SK-N-SH (cell line): ENCODE measurements around the gene COQ10B. TPM values are rescaled to one million over a fixed set of nuclear protein-coding genes. Genes with fewer than 3 reads are reported as not detected.

Experiments used
- CTCF ChIA-PET: fragments of 300-600, 350-600 bp; formaldehyde crosslinking; extraction: SDS; loops from one replicate; lab custom pipeline; 2021; lab: Yijun Ruan, JAX
- POLR2A ChIA-PET: fragments of 350-600 bp; sonication (Branson Sonifier 250); formaldehyde crosslinking; extraction: SDS; loops from one replicate; lab custom pipeline; 2020; ENCODE audit warnings: antibody characterized with exemption, inconsistent platforms; lab: Yijun Ruan, JAX
- DNase-seq: peaks from one replicate; pipeline ENCODE4 v3.0.0; 2012
- H2AFZ ChIP-seq: fragments of 200-600 bp; sonication (generic); 2 replicates; pipeline ENCODE4 v1.8.1; 2016; ENCODE audit warnings: antibody characterized with exemption, mild to moderate bottlenecking, low read depth
- H3F3A ChIP-seq: fragments of 200-600 bp; sonication (generic); replicated peaks from 2 replicates; pipeline ENCODE3; 2016; ENCODE audit warnings: antibody characterized with exemption, mild to moderate bottlenecking; ENCODE audit not compliant: insufficient read depth
- H3K27ac ChIP-seq, 2 experiments: fragments of 200-500 bp in 1 of 2; fragments of 200-600 bp in 1 of 2; sonication (Bioruptor generic) in 1 of 2; sonication (generic), shearing (Covaris generic) in 1 of 2; 2 replicates each; pipeline versions ENCODE4 v1.5.1 to v1.6.1; 2014 to 2016; ENCODE audit warnings: low read depth in 2 of 2, inconsistent platforms in 1 of 2, low read length in 1 of 2, mild to moderate bottlenecking in 1 of 2, mixed read lengths in 1 of 2
- H3K27me3 ChIP-seq: fragments of 200-600 bp; sonication (generic), shearing (Covaris generic); 2 replicates; pipeline ENCODE4 v1.6.1; 2016; ENCODE audit warnings: mixed run types; ENCODE audit not compliant: insufficient read depth
- H3K36me3 ChIP-seq, 2 experiments: fragments of 200-500 bp in 1 of 2; fragments of 200-600 bp in 1 of 2; sonication (Bioruptor generic) in 1 of 2; sonication (generic) in 1 of 2; replicated peaks in 1 of 2; 2 replicates each; pipeline versions ENCODE3 to v1.5.1; 2014 to 2016; ENCODE audit warnings: low read length in 1 of 2, mild to moderate bottlenecking in 1 of 2; ENCODE audit not compliant: insufficient read depth in 2 of 2, control insufficient read depth in 1 of 2
- H3K4me1 ChIP-seq, 2 experiments: fragments of 200-500 bp in 1 of 2; fragments of 200-600 bp in 1 of 2; sonication (Bioruptor generic) in 1 of 2; sonication (generic), shearing (Covaris generic) in 1 of 2; 2 replicates each; pipeline versions ENCODE4 v1.5.1 to v1.6.1; 2014 to 2016; ENCODE audit warnings: low read depth in 1 of 2, low read length in 1 of 2, mixed run types in 1 of 2; ENCODE audit not compliant: insufficient read depth in 2 of 2, control insufficient read depth in 1 of 2
- H3K4me2 ChIP-seq: fragments of 200-600 bp; sonication (generic), shearing (Covaris generic); 2 replicates; pipeline ENCODE4 v1.6.1; 2017; ENCODE audit warnings: mixed run types
- H3K4me3 ChIP-seq, 2 experiments: fragments of 200-500 bp in 1 of 2; fragments of 200-600 bp in 1 of 2; sonication (Bioruptor generic) in 1 of 2; sonication (generic), shearing (Covaris generic) in 1 of 2; 2 replicates each; pipeline versions ENCODE4 v1.5.1 to v1.8.1; 2014 to 2016; ENCODE audit warnings: low read depth in 2 of 2, inconsistent platforms in 1 of 2, low read length in 1 of 2, mild to moderate bottlenecking in 1 of 2, mixed read lengths in 1 of 2, moderate library complexity in 1 of 2
- H3K79me2 ChIP-seq: fragments of 200-600 bp; sonication (generic); 2 replicates; pipeline ENCODE4 v1.8.1; 2017; ENCODE audit warnings: mild to moderate bottlenecking; ENCODE audit not compliant: insufficient read depth
- H3K9ac ChIP-seq: fragments of 200-600 bp; sonication (generic); 2 replicates; pipeline ENCODE4 v1.6.1; 2017; ENCODE audit warnings: mixed run types
- H3K9me2 ChIP-seq: fragments of 200-600 bp; sonication (generic); 2 replicates; pipeline ENCODE4 v1.6.1; 2017; ENCODE audit warnings: mixed run types
- H3K9me3 ChIP-seq: fragments of 200-600 bp; sonication (generic); 2 replicates; pipeline ENCODE4 v1.6.1; 2017; ENCODE audit warnings: mixed run types, mild to moderate bottlenecking, moderate library complexity
- H4K20me1 ChIP-seq: fragments of 200-600 bp; sonication (generic); 2 replicates; pipeline ENCODE4 v1.6.1; 2017; ENCODE audit warnings: mild to moderate bottlenecking, mixed run types; ENCODE audit not compliant: insufficient read depth
- ELF1 ChIP-seq: IDR thresholded peaks from 2 replicates; pipeline ENCODE4 v1.4.0; 2012
- EP300 ChIP-seq, 2 experiments: IDR thresholded peaks; 2 replicates each; pipeline versions ENCODE4 v1.4.0 to v1.6.1; 2012; ENCODE audit warnings: borderline replicate concordance in 1 of 2, low read depth in 1 of 2, low read length in 1 of 2
- EZH2phosphoT487 ChIP-seq: fragments of 200-600 bp; sonication (generic); IDR thresholded peaks from 2 replicates; pipeline ENCODE4 v1.6.1; 2017; ENCODE audit warnings: low read depth, mixed run types, mild to moderate bottlenecking, antibody characterized with exemption, moderate library complexity, borderline replicate concordance
- FOSL2 ChIP-seq: IDR thresholded peaks from 2 replicates; pipeline ENCODE4 v1.4.0; 2012; ENCODE audit warnings: low read depth, mild to moderate bottlenecking, moderate library complexity, borderline replicate concordance
- FOXJ3 ChIP-seq: sonication (generic); formaldehyde crosslinking; IDR thresholded peaks from 2 replicates; pipeline ENCODE4 v1.5.1; 2020; ENCODE audit warnings: mild to moderate bottlenecking, missing genetic modification reagents
- FOXM1 ChIP-seq: IDR thresholded peaks from 2 replicates; pipeline ENCODE4 v1.4.0; 2012; ENCODE audit warnings: low read depth, mild to moderate bottlenecking
- JUND ChIP-seq: IDR thresholded peaks from 2 replicates; pipeline ENCODE4 v1.4.0; 2012
- MEF2A ChIP-seq: IDR thresholded peaks from 2 replicates; pipeline ENCODE4 v1.4.0; 2012; ENCODE audit warnings: low read depth, borderline replicate concordance
- MXI1 ChIP-seq: IDR thresholded peaks from 2 replicates; pipeline ENCODE4 v1.6.1; 2012; ENCODE audit warnings: mild to moderate bottlenecking, low read depth, low read length, improper control_type of control experiment
- NFIC ChIP-seq: IDR thresholded peaks from 2 replicates; pipeline ENCODE4 v1.4.0; 2012; ENCODE audit warnings: borderline replicate concordance
- NRF1 ChIP-seq: IDR thresholded peaks from 2 replicates; pipeline ENCODE4 v1.6.1; 2012; ENCODE audit warnings: low read depth, mild to moderate bottlenecking, low read length
- RAD21 ChIP-seq: IDR thresholded peaks from 2 replicates; pipeline ENCODE4 v1.6.1; 2012; ENCODE audit warnings: mild to moderate bottlenecking, low read length
- RCOR1 ChIP-seq: fragments of 150-350 bp; IDR thresholded peaks from 2 replicates; pipeline ENCODE4 v1.6.1; 2017; ENCODE audit warnings: antibody characterized with exemption, low read length
- SIN3A ChIP-seq: IDR thresholded peaks from 2 replicates; pipeline ENCODE4 v1.6.1; 2012; ENCODE audit warnings: low read depth, mild to moderate bottlenecking, low read length, moderate library complexity, borderline replicate concordance
- TEAD4 ChIP-seq: IDR thresholded peaks from 2 replicates; pipeline ENCODE4 v1.4.0; 2012; ENCODE audit warnings: mild to moderate bottlenecking, borderline replicate concordance; ENCODE audit not compliant: insufficient read depth
- WGBS: methylation state at CpG from one replicate; pipeline ENCODE4 v1.1.6; 2017; ENCODE audit warnings: low lambda C conversion rate; 5-methylcytosine and 5-hydroxymethylcytosine counted together
- polyA plus RNA-seq, 3 experiments: library from polyadenylated mRNA; depleted of rRNA; stranded (reverse); fragments of >200 nt; gene quantifications; 2 replicates each; pipeline ENCODE4 v1.2.3, GENCODE V29; 2012
- TF ChIP-seq, protein P1 (sequence below): IDR thresholded peaks from 2 replicates; pipeline ENCODE4 v1.4.0; 2012; ENCODE audit warnings: low read depth, borderline replicate concordance
- TF ChIP-seq, protein P2 (sequence below): IDR thresholded peaks from 2 replicates; pipeline ENCODE4; 2012
- TF ChIP-seq, protein P3 (sequence below): IDR thresholded peaks from 2 replicates; pipeline ENCODE4 v1.4.0; 2012; ENCODE audit warnings: low read depth
- TF ChIP-seq, protein P4 (sequence below): IDR thresholded peaks from 2 replicates; pipeline ENCODE4 v1.4.0; 2012; ENCODE audit warnings: low read depth, borderline replicate concordance

Gene COQ10B
- polyA plus RNA-seq, 1 of the 3 experiments (the other 2 are of a cell fraction) = 3.6 TPM

DNA sequence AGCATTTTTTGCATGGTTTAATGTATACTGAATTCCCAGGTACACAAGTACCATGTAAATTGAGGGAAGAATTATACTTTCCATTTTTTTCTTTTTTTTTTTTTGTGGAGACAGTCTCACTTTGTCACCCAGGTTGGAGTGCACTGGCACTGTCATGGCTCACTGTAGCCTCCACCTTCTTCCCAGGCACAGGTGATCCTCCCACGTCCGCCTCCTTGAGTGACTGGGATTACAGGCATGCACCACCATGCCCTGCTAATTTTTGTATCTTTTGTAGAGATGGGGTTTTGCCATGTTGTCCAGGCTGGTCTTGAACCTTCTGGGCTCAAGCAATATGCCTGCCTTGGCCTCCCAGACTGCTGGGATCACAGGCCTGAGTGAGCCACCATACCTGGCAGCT, 50.6 kb downstream of the COQ10B start:
- H3K27me3 ChIP-seq = no peaks in the 10 kb centered on the region
- peaks cover 50% of the 10 kb centered on the region for H3K79me2 ChIP-seq
- H3K9me2 ChIP-seq = no peaks in the 10 kb centered on the region
- ChIA-PET CTCF (interaction anchor here (2.3 kb wide), 1 partner anchor 11 kb away, joined by 6 read pairs; no protein-coding TSS in a partner anchor), POLR2A (no interaction called here)
- no peak for TF ChIP-seq EP300 (IDR thresholded peaks at IDR 0.05; ENCODE audit: borderline replicate concordance in 1 of 2, low read depth in 1 of 2, low read length in 1 of 2)
- TF ChIP-seq MEF2A = no peak
- TF ChIP-seq TEAD4 = no peak
- no peak for TF ChIP-seq MXI1
- no peak for TF ChIP-seq NFIC
- TF ChIP-seq ELF1 = no peak
- TF ChIP-seq EZH2phosphoT487 = no peak
- TF ChIP-seq RAD21 = no peak
- TF ChIP-seq JUND = no peak
- no peak for TF ChIP-seq RCOR1
- no peak for TF ChIP-seq NRF1
- no peak for TF ChIP-seq FOXJ3 (CRISPR knock-in tag)
- TF ChIP-seq, protein P1, sequence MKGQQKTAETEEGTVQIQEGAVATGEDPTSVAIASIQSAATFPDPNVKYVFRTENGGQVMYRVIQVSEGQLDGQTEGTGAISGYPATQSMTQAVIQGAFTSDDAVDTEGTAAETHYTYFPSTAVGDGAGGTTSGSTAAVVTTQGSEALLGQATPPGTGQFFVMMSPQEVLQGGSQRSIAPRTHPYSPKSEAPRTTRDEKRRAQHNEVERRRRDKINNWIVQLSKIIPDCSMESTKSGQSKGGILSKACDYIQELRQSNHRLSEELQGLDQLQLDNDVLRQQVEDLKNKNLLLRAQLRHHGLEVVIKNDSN = no peak
- TF ChIP-seq, protein P2, sequence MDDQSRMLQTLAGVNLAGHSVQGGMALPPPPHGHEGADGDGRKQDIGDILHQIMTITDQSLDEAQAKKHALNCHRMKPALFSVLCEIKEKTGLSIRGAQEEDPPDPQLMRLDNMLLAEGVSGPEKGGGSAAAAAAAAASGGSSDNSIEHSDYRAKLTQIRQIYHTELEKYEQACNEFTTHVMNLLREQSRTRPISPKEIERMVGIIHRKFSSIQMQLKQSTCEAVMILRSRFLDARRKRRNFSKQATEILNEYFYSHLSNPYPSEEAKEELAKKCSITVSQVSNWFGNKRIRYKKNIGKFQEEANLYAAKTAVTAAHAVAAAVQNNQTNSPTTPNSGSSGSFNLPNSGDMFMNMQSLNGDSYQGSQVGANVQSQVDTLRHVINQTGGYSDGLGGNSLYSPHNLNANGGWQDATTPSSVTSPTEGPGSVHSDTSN = no peak
- no peak for TF ChIP-seq FOSL2
- TF ChIP-seq FOXM1 = no peak
- DNase-seq = no peak
- peaks cover 8 to 15% of the 10 kb centered on the region in 2 experiments; a peak in 3 of 4 replicates for H3K4me1 ChIP-seq
- WGBS = 100% methylated on average over 2 of the region's 2 CpGs
- H3K4me3 ChIP-seq = no peak overlapping the region
- no peak overlapping the region for H3K27ac ChIP-seq
- peaks cover 34 to 40% of the 10 kb centered on the region in 2 experiments for H3K36me3 ChIP-seq
- no peaks in the 10 kb centered on the region for H3K9me3 ChIP-seq
- no peak overlapping the region for H3K9ac ChIP-seq
- H3F3A ChIP-seq = peaks cover 16% of the 10 kb centered on the region
- H4K20me1 ChIP-seq = 0 out of 2 replicates have a peak, but pooled peaks cover under 1% of the 10 kb centered on the region
- H2AFZ ChIP-seq = no peak overlapping the region
- H3K4me2 ChIP-seq = no peak overlapping the region

DNA sequence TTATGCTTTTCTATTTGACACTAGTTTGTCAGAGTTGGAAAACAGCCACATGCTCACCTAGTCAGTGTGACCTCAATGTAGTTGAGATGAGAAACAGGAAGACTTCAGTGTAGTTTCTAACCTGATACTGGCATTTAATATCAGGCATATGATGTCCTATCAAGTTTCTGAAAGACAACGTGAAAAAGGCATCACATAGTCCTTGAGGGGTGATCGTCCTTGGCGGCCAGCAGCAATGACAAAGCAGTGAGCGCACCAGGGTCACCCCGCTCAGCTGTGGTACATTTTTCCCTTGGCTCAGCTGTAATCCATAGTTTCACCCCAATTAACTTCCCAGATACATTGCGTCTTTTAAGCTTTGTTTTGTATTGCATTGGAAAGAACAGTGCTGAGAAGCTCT, 51.2 kb downstream of the COQ10B start:
- TF ChIP-seq NFIC (no peak), SIN3A (no peak), RAD21 (no peak), FOXJ3 (CRISPR knock-in tag) (no peak), NRF1 (no peak)
- TF ChIP-seq, protein P3, sequence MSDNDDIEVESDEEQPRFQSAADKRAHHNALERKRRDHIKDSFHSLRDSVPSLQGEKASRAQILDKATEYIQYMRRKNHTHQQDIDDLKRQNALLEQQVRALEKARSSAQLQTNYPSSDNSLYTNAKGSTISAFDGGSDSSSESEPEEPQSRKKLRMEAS = no peak
- TF ChIP-seq, protein P4, sequence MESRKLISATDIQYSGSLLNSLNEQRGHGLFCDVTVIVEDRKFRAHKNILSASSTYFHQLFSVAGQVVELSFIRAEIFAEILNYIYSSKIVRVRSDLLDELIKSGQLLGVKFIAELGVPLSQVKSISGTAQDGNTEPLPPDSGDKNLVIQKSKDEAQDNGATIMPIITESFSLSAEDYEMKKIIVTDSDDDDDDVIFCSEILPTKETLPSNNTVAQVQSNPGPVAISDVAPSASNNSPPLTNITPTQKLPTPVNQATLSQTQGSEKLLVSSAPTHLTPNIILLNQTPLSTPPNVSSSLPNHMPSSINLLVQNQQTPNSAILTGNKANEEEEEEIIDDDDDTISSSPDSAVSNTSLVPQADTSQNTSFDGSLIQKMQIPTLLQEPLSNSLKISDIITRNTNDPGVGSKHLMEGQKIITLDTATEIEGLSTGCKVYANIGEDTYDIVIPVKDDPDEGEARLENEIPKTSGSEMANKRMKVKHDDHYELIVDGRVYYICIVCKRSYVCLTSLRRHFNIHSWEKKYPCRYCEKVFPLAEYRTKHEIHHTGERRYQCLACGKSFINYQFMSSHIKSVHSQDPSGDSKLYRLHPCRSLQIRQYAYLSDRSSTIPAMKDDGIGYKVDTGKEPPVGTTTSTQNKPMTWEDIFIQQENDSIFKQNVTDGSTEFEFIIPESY = no peak
- Histone ChIP-seq H3F3A (peaks cover 16% of the 10 kb centered on the region), H3K79me2 (peaks cover 45% of the 10 kb centered on the region), H3K4me2 (no peak overlapping the region), H3K4me1 (peaks cover 8 to 15% of the 10 kb centered on the region in 2 experiments; a peak in 3 of 4 replicates), H3K27me3 (no peaks in the 10 kb centered on the region), H4K20me1 (no peaks in the 10 kb centered on the region), H3K9me3 (no peaks in the 10 kb centered on the region), H3K9me2 (no peaks in the 10 kb centered on the region), H2AFZ (no peak overlapping the region), H3K36me3 (peaks cover 35 to 42% of the 10 kb centered on the region in 2 experiments), H3K4me3 (no peak overlapping the region), H3K9ac (no peak overlapping the region), H3K27ac (no peak overlapping the region)
- ChIA-PET CTCF (interaction anchor here (2.3 kb wide), 1 partner anchor 11 kb away, joined by 6 read pairs; no protein-coding TSS in a partner anchor), POLR2A (no interaction called here)
- DNase-seq = no peak
- WGBS = 91% methylated on average over 6 of the region's 6 CpGs
